Measurements from ENCODE around the gene RAB3A.
"Not testable (repeated sequence)": the region's sequence is repeated elsewhere in the genome, so short reads cannot be mapped to it uniquely, and the experiment has no call there.

Gene RAB3A

GRCh38 chr19:18223860-18224524, 20.1 kb upstream of the RAB3A start:
- DNase-seq (ENCODE audit: low spot score) = no peak

GRCh38 chr19:18221815-18222725, 18.2 kb upstream of the RAB3A start:
- no peak for DNase-seq (ENCODE audit: low spot score)

DNA sequence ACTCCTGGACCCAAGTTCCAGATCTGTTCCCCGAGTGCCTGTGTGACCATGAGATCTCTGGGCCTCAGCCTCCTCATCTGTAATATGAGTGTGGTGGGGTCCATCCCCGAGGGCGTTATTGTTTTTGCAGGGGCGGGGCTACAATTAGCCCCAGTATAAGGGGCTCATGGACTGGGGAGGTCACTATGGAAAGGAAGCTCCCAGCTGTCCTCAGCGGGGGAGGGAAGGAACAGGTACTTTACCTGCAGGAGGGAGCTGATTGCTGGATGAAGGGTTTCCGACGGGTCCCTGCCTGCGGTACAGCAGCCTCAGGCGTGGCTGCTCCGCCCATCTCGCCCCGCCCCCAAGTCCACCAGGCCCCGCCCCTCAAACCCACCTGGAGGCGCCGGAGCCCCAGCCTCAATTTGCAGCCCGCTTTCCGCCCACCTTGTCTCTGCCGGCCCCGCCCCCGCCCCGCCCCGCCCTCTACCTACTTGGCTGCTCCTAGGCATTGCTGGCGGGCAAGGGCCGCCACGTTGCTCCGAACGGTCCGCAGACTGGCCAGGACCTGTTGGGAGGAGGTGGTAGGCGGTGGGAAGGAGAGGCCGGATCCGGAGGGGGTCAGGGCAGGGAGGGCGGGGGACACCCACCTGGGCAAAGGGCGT, 16.9 kb upstream of the RAB3A start:
- no peak for DNase-seq (ENCODE audit: low spot score)

GRCh38 chr19:18219911-18220631, 16.2 kb upstream of the RAB3A start:
- no peak for DNase-seq (ENCODE audit: low spot score)

DNA sequence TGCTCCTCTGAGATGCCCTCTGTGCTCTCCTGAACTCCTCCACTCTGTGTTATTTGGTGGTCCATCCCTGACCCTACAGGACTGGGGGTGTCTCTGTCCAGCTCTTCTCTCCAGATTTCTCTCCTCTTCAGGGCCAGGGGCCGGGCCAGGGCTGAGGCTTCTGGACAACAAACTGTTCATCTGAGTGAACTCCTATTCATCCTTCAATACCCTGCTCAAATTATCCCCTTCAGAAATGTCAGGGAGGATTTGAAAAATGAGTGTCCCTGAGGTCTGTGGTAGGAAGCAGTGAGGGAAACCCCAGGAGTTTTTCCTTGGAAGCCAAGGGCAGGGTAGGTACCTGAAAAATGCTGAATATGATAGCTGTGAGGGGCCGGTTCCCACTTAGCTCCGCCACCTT, 14.8 kb upstream of the RAB3A start:
- DNase-seq (ENCODE audit: low spot score) = no peak

- DNase-seq (ENCODE audit: low spot score) = no peak
Observed at GRCh38 chr19:18218159-18218558, 14.3 kb upstream of the RAB3A start.

DNA sequence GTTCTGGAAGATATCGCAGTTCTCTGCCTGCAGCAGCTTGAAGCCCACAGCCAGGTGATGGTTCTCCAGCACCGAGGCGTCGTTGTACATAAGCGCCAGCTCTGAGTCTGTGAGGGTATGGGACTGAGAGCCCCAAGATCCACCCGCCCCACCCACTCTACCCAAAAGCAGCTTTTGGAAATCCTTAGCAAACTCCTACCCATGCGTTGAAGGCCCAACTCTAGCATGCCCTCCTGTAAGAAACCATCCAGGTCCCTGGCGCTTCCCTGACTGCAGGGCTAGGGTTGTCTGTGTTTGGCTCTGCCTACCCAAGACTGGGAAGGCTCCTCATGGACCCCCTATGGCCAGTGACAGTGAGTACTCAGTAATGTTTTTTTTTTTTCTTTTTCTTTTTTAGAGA, 12.9 kb upstream of the RAB3A start:
- DNase-seq (ENCODE audit: low spot score) = no peak

DNA sequence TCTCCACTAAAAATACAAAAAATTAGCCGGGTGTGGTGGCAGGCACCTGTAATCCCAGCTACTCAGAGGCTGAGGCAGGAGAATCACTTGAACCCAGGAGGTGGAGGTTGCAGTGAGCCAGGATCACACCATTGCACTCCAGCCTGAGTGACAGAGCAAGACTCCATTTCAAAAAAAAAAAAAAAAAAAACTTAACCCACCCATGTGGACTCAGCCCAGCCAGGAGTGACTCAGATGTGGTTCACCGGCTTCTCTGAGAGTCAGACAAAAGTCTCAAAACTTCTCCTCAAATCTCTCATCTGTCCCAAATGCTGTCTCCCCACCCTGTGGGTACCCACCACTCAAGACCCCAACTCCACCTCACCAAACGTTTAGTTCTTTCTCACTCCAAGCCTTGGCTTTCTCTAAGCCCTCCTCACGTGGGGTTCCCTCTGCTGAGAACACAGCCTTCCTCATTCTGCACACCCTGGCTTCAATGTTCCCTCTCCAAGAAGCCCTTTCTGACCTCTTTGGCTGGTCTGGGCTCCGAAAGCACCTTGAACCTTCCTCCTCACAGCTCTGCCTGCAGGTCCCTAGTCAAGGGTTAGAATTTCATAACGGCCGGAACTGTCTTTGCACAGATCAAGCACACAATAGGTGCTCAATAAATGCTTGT, 11.1 kb upstream of the RAB3A start:
- DNase-seq (ENCODE audit: low spot score) = peak; percentile 69

DNA sequence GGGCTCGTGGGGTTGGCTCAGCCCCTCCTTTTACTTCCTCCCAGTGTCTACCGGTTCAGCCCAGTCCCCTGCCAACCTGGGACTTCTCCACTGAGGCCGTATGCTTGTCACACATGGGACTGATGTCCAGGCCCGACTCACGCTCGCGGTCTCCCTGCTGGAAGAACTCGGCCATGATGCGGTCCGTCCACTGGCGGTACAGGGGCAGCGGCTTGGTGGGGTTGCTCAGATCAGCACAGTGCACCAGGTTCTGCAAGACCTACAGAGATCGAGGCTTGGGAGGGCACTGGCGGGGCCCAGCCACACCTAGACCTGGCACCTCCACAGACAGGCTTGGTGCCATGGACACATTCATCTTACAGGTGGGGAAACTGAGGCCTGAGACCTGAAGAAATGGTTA, 7.8 kb upstream of the RAB3A start:
- DNase-seq (ENCODE audit: low spot score) = no peak

DNA sequence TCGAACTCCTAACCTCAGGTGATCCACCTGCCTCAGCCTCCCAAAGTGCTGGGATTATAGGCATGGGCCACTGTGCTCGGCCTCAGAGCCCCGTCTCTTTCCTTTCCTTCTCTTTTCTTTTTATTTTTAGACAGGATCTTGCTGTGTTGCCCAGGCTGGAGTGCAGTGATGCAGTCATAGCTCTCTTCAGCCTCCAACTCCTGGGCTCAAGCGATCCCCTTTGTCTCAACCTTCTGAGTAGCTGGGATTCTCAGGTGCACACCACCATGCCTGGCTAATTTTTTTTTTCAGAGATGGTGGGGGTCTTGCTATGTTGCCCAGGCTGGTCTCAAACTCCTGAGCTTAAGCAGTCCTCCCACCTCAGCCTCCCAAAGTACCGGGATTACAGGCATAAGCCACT, 6.1 kb upstream of the RAB3A start:
- not testable (repeated sequence) for DNase-seq (ENCODE audit: low spot score)

DNA sequence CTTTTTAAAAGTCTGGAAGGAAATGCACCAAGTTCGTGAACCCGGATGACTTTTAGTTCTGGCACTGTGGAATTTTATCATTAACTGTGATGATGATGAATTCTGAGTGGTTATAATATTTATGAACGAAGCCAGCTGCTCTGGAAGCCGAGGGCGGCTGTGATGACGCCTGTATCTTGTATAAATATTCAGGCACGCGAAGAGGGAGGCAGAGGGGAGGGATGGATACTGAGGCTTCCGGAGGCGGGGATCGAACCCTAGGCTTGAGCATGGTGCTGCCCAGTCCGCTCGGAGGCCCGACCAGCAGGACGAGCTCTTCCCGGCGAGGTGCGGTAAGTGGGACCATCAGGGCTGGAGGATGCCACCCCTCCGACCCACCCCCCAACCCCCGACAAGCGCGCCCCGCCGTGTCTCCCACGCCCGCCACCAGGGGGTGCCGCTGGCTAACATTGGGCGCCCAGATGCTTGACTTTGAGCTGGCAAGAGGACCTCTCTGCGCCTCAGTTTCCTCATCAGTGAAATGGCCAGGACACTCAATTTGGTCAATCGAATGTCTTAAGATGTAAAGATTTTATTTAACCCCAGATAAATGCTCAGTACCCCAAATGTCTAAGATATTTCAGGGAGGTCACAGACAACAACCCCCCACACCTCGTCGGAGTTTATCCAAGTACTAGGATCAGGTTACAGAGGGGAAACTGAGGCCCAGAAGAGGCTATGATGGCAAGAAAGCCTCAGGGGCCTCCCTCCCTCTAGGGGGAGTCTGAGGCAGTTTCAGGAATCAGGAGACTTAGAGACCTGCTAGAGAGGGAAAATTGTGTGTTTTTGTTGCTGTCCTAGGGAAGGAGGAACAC, 4.5 kb upstream of the RAB3A start:
- peak; percentile 72 for DNase-seq (ENCODE audit: low spot score)

DNA sequence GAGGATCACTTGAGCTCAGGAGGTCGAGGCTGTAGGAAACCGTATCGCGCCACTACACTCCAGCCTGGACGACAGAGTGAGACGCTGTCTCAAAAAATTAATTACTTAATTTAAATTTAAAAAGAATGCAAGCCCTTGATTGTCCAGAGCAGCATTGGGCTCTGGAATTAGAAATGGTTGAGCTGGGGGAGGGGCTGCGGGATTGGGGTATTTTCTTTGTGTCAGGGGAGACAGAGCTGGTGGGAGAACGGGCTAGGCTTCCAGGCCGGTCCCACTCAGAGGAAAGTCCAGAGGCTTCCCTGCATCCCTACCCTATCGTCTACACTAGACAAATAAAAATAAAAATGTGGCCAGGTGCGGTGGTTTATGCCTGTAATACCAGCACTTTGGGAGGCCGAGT, 2.2 kb upstream of the RAB3A start:
- no peak for DNase-seq (ENCODE audit: low spot score)

- DNase-seq (ENCODE audit: low spot score) = peak; percentile 80
Observed at GRCh38 chr19:18205200-18205892, 1.5 kb upstream of the RAB3A start.

- DNase-seq (ENCODE audit: low spot score) = no peak
Observed at GRCh38 chr19:18204394-18205199, 755 bp upstream of the RAB3A start.

GRCh38 chr19:18203408-18203862, 407 bp downstream of the RAB3A start:
- no peak for DNase-seq (ENCODE audit: low spot score)

GRCh38 chr19:18202778-18203407, 949 bp downstream of the RAB3A start:
- DNase-seq (ENCODE audit: low spot score) = no peak

DNA sequence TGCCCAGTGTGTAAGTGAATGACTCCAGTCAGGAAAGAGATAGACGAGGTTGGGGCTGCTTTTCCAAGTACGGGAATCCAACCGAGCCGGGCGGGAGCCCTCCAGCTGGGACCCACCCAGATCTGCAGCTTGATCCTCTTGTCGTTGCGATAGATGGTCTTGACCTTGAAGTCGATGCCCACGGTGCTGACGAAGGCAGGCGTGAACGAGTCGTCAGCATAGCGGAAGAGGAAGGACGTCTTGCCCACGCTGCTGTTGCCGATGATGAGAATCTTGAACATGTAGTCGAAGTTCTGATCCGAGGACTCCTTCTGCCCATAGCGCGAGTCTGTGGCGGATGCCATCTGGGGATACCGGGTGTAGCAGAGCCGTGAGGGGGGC, 1.5 kb downstream of the RAB3A start:
- no peak for DNase-seq (ENCODE audit: low spot score)

DNA sequence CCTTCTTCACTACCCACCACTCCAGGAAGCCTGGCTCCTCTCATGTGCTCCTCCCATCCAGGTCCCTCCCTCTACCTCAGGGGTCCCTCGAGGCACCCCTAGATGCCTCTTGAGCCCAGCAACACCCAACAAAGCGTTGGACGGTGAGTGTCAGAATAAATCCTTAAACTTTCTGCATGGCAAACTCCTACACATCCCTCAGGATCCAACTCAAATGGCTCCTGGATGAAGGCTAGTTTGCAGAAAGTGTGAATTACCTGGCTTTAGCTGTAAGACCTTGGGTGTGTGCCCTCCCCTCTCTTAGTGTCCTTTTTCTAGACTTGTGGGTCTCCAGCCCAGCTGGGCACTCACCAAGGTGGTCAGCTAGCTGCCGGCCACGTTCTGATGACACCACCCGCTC, 5.5 kb downstream of the RAB3A start:
- no peak for DNase-seq (ENCODE audit: low spot score)

DNA sequence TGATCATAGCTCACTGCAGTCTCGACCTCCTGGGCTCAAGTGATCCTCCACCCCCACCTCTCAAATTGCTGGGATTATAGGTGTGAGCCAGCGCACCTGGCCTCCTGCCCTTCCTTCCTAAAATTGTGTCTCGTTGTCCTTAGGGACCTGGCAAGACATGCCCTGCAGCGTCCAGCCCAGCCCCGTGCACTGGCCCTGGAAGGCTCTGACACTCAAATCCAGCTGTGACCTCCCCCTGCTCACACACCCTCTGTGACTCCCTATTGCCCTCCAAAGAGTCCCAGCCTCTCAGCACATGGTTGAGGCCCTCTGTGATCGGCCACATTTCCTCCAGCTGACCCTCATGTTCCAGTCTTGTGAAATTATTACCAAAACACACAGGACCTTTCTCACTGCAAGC, 5.9 kb downstream of the RAB3A start:
- DNase-seq (ENCODE audit: low spot score) = no peak

Data from GM03348 (cell line).